CD4-positive, alpha-beta T cell treated with Interleukin-17A for 1 hour (primary cell): Measurements from ENCODE around the gene DDX23.

Source experiments
- DNase-seq: peaks from one replicate; pipeline ENCODE4 v3.0.0-alpha.2; 2020

The DDX23 gene

DNA sequence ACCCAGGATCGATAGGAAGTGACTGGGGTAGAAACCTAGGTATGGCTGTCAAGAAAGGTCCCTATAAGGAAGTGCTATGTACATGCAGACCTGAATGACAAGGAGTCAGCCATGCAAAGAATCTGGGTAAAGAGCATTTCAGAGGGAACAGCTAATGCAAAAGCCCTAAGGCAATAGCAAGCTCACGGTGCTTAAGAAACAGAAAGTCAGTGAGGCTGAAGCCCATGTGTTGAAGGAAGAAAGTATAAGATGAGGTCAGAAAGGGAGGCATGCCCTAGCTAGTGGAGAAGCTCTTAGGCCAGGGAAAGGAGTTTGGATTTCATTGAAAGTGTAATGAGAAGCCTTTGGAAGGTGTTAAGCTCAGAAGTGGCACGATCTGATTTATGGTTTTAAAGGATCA lies 57.1 kb downstream of the DDX23 start:
- no peak for DNase-seq

DNA sequence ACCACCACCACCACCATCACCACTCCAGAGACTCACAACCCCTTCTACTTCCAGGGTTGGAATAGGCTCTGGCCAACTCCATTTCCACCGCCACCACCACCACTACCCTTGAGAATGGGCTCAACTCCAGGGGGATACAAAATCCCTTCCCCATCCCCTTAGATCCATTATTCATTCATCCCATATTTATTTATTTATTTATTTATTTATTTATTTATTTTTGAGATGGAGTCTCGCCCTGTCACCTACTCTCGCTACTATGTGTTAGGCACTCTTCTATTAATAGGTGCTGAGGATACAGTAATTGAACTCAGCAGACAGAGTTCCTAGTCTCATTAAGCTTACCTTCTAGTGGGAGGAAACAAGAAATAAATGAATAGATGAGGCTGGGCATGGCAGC lies 58.3 kb downstream of the DDX23 start:
- DNase-seq, result no peak

DNA sequence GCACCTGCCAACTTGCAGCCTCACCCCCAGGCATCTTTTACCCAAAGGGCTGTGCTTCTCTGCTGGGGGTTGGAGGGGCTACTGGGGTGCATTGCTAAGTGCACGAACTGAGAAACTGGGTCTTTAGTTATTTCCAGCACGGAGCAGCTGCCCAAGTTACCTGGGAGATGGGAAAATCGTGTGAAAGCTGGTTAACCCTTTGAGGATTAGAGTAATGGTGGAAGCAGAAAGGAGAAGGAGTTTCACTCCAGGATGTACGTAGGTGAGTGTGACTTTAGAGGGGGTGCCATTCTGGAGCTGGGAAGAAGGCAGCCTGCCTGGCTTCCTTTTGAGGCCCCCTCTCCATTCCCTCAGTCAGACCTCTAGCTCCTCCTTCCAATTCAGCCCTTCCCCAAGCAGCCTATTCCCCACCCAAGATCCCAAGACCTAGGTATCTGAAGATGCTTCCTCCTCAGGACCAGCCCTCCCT lies 62.1 kb downstream of the DDX23 start:
- no peak for DNase-seq

DNA sequence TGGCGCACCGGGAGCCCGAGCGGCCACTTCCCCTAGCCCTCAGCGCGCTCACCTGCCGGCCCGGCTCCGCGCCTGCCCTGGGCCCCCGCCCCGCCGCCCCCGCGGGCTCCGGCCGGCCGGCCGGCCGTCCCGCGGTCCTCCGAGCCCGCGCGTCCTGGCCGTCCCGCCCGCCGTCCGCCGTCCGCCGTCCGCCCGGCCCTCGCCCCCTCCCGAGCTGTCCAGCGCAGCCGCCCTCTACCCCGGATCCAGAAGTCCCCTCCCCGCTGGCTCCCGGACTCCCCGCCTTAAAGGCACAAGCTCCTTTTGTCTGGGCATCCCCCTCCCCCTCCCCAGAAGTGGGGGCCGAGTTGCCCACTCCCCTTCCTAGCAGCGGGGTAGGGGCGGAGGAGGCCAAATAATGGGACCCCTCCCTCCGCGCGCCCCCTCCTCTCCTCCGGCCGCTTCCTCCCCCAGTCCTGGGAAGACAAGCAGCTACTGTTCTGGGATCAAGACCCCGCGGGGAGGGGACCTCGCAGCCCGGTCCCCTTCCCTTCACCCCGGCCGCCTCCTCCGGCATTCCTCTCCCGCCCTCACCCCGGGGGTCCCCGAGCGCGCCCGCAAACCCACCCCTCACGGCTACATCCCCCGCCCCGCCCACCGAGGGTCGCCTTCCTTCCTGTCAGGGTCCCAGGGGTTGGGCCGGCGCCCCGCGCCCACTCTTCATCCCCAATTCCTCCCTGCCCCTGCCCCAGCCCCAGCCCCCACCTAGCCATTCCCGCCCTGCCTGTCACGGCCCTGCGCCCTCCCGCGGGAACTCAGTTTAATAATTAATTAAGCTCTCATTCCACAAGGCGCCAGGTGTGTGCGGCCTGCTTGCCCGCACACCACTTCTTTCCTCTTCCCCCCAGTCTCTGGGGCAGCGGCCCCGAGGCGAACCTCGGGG lies 62.8 kb downstream of the DDX23 start, which contains the start of gene ADCY6:
ADCY6 (minus strand) TSS at position 236 of the 922 bp plus-strand sequence. CDS start 5,655 bp downstream, outside the sequence.
- no peak for DNase-seq

DNA sequence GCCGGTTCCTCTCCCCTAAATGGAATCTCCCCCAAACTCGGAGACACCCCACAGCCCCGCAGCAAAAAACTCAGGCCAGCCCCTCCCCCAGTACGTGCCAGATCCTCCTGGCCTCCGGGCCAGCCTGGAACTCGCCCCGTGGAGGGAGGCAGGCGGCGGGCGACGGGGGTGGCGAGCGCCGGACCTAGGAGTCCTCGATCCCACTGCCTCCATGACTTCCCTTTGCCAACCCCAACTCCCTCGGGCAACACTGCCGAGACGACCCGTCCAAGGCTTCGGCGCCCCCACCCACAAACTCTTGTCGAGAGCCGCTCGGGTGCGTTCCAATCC lies 63.5 kb downstream of the DDX23 start:
- DNase-seq, result no peak

DNA sequence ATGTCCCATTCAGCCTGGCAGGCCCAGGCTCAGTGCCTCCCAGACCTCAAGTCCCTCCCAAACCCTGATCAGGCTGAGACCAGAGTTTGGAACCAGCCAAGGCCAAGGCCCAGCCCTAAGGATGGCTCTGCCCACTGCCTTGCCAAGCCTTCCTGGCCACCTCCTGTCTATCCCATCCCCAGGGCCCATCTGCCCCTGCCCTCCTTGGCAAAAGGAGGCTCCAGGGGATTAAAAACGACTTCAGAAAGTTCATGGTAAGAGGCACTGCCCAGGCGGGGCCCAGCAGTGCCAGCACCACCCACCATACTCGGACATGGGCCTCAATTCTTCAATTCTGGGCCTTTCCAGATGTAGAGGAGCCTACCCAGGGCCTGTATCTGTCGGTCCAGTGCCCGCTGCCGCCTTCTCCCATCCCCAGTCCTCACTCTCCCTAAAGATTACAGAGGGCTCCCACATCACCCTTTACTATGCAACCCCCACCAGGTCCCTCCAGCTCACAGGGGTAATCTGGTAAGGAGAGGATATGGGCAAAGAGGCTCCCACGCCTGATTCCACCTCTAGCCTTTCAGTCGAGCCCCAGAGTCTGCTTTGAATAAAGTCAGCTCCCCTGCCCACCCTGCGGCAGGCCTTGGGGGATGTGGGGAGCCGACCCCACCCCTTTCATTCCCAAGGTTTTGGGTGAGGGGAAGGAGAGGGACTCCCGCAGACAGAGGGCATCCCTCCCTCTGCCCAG lies 64.0 kb downstream of the DDX23 start:
- DNase-seq, result no peak

DNA sequence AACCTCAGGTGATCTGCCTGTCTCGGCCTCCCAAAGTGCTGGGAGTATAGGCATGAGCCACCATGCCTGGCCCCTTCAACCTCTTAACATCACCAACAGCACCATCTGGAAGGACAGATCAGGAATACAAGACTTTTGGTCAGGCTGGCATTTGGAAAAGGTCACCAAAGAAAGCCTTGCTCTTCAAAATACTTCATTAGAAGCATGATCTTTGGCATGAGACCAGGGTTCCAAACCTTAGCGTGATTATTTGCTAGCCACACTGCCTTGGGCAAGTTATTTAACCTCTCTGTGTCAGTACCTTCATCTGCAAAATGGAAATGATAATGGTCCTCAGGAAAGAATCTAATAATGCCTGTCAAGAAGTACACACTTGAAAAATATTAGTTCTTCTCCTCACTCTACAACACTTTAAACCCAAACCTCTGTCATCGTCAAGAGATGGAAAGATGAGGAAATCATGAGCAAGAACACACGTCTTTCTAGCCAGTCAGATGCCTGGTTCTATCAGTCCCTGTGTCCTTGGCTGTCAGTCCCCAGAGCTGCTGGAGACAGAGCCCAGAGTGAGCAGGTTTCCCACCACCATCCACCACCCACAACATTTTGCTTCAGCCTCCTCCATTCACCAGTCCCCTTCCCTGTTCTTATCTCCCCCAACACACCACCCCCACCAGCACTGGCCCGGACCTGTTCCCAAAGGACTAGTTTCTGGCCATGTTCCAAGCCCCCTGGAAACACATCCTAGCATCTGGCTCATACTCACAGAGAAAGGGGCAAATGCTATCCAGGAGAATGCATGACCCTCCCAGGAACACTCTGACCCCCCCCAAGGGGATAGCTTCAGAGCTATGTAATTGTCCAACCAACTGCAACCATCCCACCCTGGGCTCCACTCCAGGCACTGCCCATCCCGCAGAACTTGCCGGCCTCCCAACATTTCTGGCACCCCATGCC lies 65.1 kb downstream of the DDX23 start:
- DNase-seq, result no peak

DNA sequence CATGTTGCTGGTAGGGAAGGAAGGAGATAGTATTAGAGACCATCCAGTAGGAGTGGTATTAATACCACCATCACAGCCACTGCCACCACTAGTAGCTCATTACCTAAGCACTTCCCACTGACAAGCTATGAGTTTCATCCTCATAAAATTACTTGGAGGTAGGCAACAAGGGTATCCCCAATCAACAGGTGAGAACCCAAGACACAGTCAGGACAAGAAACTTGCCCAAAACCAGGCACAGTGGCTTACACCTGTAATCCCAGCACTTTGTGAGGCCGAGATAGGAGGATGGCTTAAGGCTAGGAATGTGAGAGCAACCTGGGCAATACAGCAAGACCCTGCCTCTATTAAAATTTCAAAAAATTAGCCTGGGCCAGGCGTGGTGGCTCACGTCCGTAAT lies 68.5 kb downstream of the DDX23 start:
- no peak for DNase-seq

DNA sequence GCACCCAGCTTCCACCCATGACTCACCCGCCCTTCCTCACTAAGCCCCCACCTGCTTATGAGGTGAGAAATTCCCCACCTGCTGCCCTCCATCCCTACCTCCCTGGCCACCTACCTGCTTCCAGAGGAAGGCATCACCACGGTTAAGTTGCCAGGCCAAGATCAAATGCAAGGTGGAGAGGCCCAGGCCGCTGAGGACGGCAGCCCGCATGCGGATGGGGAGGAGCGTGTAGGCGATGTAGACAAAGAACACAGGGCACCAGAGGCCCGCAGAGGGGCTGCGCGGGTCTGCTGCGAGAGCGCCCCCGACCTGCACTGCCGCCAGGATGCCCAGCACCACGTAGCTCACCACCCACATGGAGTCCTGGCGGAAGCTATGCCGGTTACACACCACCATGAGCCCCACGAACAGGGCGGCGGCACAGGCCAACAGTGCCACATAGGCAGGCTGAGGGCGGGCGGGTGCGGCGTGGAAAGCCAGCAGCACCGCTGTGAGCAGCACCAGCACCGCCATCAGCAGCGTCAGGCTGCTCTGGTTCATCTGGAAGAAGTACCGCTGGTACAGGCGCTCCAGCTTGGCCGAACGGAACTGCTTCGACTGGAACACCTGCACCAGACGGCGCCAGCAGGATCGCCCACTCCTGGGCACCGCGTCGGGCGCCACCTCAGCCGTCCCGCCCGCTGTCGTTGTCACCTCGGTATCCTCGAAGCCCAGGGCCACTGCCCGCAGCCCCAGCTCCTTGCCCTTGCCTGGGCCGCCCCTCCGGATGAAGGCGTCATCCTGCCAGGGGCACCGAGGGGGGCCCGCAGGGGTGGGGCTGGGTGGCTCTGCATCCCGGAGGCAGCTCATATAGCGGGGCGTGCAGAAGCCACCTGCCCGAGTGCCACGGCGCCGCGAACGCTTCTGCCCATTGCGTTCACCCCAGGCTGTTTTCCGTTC lies 69.2 kb downstream of the DDX23 start:
- no peak for DNase-seq

DNA sequence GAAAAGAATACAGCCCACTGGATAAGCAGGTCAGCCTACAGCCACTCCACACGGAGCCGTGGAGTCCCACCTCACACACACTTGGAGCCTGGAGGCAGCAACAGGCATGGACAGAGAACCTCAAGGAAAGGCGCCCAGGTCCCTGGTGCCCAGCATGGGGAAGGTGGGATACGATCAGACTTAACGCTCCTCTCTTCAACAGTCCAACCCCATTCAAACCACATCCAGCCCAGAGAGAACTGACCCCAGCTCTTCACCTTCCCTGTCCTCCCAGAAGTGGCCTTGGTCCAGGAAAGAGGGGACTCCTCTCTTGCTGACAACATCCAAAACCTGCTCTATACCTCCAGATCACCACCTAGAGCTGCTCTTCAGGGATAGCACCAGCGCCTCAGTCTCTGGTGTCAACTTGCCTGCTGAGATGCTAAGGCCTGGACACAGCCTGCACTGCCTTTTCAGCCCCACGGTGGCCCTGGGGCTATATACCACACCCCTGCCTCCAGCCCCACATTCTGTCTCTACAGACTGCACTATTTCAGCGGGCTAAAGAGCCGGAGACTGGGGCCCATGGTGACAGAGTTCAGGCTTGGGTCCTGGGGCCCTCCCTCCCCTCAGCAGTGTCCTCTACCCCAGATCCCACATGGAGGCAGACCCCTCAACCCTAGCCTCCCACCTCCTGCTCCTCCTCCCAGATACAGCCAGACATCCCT lies 70.1 kb downstream of the DDX23 start:
- no peak for DNase-seq

DNA sequence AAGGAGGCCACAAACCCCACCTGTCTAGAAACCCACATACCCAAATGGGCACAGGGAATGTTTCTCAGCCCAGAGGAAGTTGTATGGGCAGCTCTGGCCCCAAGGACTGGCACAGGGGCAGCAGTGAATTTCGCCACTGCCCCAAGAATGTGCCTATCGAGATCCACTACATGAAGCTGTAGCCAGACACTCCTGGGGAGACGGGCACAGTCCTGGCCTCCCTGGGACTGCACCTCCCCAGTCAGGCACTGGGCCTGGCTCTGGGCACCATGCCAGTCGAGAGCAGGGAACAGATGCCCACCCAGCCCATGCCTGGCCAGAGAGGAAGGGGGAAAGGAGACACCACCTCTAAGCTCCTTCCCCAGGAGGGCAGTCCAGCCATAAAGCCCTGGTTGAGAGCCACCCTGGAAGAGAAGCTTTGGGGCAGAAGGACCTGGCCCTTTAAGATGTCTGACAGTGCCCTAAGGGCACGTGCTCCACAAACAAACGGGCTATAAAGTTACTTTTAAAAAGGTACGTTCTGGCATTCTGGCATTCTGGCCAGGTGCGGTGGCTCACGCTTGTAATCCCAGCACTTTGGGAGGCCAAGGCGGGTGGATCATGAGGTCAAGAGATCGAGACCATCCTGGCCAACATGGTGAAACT lies 71.5 kb downstream of the DDX23 start:
- DNase-seq, result no peak

DNA sequence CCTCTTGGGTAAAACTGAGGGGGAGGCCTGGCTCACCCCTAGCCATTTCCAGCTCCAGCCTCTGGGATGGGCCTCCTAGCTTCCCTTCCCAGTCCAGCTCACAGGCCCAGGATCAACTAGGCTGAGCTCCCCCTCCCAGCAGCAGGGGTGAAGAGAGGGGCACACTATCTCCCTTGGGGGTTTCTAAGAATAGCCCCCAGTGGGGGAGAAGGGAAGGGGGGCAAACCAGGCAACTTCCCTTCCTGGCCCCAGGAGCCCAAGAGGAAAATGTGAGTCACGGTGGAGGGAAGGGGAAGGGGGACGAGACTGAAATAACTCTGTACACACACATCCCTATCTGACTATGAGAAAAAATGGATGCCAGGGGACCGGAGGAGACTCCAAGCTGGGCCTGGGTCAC lies 72.1 kb downstream of the DDX23 start:
- no peak for DNase-seq
